IgD-negative memory B cell (primary cell): Measurements from ENCODE around the gene ANHX. TPM values are rescaled to one million over a fixed set of nuclear protein-coding genes. Genes with fewer than 3 reads are reported as not detected.
A peak's percentile ranks its signal among the peaks of the same experiment; 100 is the strongest.
"Not testable (repeated sequence)": the region's sequence is repeated elsewhere in the genome, so short reads cannot be mapped to it uniquely, and the experiment has no call there.

Experiments
- H3K27ac Mint-ChIP-seq, 3 donors: one replicate each; pipeline ENCODE4 v1.8.0; 2020 to 2022; ENCODE audit warnings: mild to moderate bottlenecking in 3 of 3, mixed read lengths in 3 of 3, moderate library complexity in 1 of 3
- H3K27me3 Mint-ChIP-seq: one replicate; pipeline ENCODE4 v1.8.0; 2021; ENCODE audit warnings: mixed read lengths
- H3K36me3 Mint-ChIP-seq: one replicate; pipeline ENCODE4 v1.8.0; 2020; ENCODE audit warnings: mild to moderate bottlenecking, mixed read lengths
- H3K4me1 Mint-ChIP-seq, 3 donors: one replicate each; pipeline ENCODE4 v1.8.0; 2020 to 2022; ENCODE audit warnings: mixed read lengths in 3 of 3, mild to moderate bottlenecking in 1 of 3
- H3K4me3 Mint-ChIP-seq, 4 donors: one replicate each; pipeline ENCODE4 v1.8.0; 2020 to 2022; ENCODE audit warnings: mild to moderate bottlenecking in 4 of 4, mixed read lengths in 4 of 4, moderate library complexity in 3 of 4
- H3K9me3 Mint-ChIP-seq, 3 donors: one replicate each; pipeline ENCODE4 v1.8.0; 2020 to 2021; ENCODE audit warnings: mixed read lengths in 3 of 3, mild to moderate bottlenecking in 1 of 3
- polyA plus RNA-seq: library from polyadenylated mRNA; unstranded; fragments of 300-500 nt; fragmentation: Illumina TruSeq; gene quantifications from one replicate; pipeline ENCODE4 v1.2.3, GENCODE V29; 2021

The ANHX gene
- polyA plus RNA-seq, result not detected

GRCh38 chr12:133235401-133236112 lies at the start of gene ANHX:
Gene ANHX, minus strand, starts transcription at chr12:133235877. Its CDS starts 1,521 bp downstream, at chr12:133234356.
- Mint-ChIP-seq H3K4me1 (no peaks in the 10 kb centered on the region), H3K27me3 (peaks cover 2% of the 10 kb centered on the region), H3K27ac (no peak within 1 kb of the TSS), H3K4me3 (no peak within 1 kb of the TSS), H3K9me3 (peaks cover 3 to 9% (median 5%) of the 10 kb centered on the region in 3 donors), H3K36me3 (no peaks in the 10 kb centered on the region)

GRCh38 chr12:133264668-133265067 lies 29.0 kb upstream of the ANHX start:
- H3K36me3 Mint-ChIP-seq, H3K27ac Mint-ChIP-seq, H3K9me3 Mint-ChIP-seq, H3K27me3 Mint-ChIP-seq, H3K4me1 Mint-ChIP-seq, H3K4me3 Mint-ChIP-seq: not testable (repeated sequence)

GRCh38 chr12:133264173-133264572 lies 28.5 kb upstream of the ANHX start:
- no peak overlapping the region for H3K27ac Mint-ChIP-seq
- no peaks in the 10 kb centered on the region for H3K36me3 Mint-ChIP-seq
- H3K4me3 Mint-ChIP-seq, result no peak overlapping the region
- no peaks in the 10 kb centered on the region for H3K27me3 Mint-ChIP-seq
- H3K9me3 Mint-ChIP-seq, result peaks cover 0 to 2% (median 0%) of the 10 kb centered on the region in 3 donors
- H3K4me1 Mint-ChIP-seq, result no peaks in the 10 kb centered on the region

GRCh38 chr12:133256321-133256720 lies 20.6 kb upstream of the ANHX start:
- H3K9me3 Mint-ChIP-seq, result peaks cover 10 to 29% (median 12%) of the 10 kb centered on the region in 3 donors
- H3K36me3 Mint-ChIP-seq, result no peaks in the 10 kb centered on the region
- peaks cover 0 to 6% (median 2%) of the 10 kb centered on the region in 3 donors for H3K4me1 Mint-ChIP-seq
- no peak overlapping the region for H3K27ac Mint-ChIP-seq
- H3K4me3 Mint-ChIP-seq, result no peak overlapping the region
- no peaks in the 10 kb centered on the region for H3K27me3 Mint-ChIP-seq

GRCh38 chr12:133255833-133256232 lies 20.2 kb upstream of the ANHX start:
- not testable (repeated sequence) for H3K27me3 Mint-ChIP-seq, H3K27ac Mint-ChIP-seq, H3K4me3 Mint-ChIP-seq, H3K36me3 Mint-ChIP-seq, H3K4me1 Mint-ChIP-seq
- H3K9me3 Mint-ChIP-seq, result peaks cover 10 to 33% (median 12%) of the 10 kb centered on the region in 3 donors

GRCh38 chr12:133251732-133252131 lies 16.1 kb upstream of the ANHX start:
- H3K4me3 Mint-ChIP-seq, result no peak overlapping the region
- H3K27ac Mint-ChIP-seq, result no peak overlapping the region
- H3K36me3 Mint-ChIP-seq, result no peaks in the 10 kb centered on the region
- peaks cover 12 to 40% (median 19%) of the 10 kb centered on the region in 3 donors for H3K9me3 Mint-ChIP-seq
- peaks cover 0 to 6% (median 2%) of the 10 kb centered on the region in 3 donors for H3K4me1 Mint-ChIP-seq
- H3K27me3 Mint-ChIP-seq, result no peaks in the 10 kb centered on the region

- H3K36me3 Mint-ChIP-seq, result no peaks in the 10 kb centered on the region
- H3K27ac Mint-ChIP-seq, result no peak overlapping the region
- H3K4me1 Mint-ChIP-seq, result no peaks in the 10 kb centered on the region
- H3K27me3 Mint-ChIP-seq, result peaks cover 2% of the 10 kb centered on the region
- H3K4me3 Mint-ChIP-seq, result no peak overlapping the region
- H3K9me3 Mint-ChIP-seq, result peaks cover 4 to 9% (median 7%) of the 10 kb centered on the region in 3 donors
Observed at GRCh38 chr12:133236556-133236955, 879 bp upstream of the ANHX start.

- H3K9me3 Mint-ChIP-seq, result peaks cover 3 to 9% (median 7%) of the 10 kb centered on the region in 3 donors
- no peak overlapping the region for H3K27ac Mint-ChIP-seq
- no peak overlapping the region for H3K4me3 Mint-ChIP-seq
- no peaks in the 10 kb centered on the region for H3K4me1 Mint-ChIP-seq
- no peaks in the 10 kb centered on the region for H3K36me3 Mint-ChIP-seq
- peaks cover 2% of the 10 kb centered on the region for H3K27me3 Mint-ChIP-seq
Observed at GRCh38 chr12:133236144-133236543, 467 bp upstream of the ANHX start.

- H3K4me3 Mint-ChIP-seq, result no peak overlapping the region
- peaks cover 2% of the 10 kb centered on the region for H3K27me3 Mint-ChIP-seq
- no peaks in the 10 kb centered on the region for H3K36me3 Mint-ChIP-seq
- H3K4me1 Mint-ChIP-seq, result no peaks in the 10 kb centered on the region
- H3K27ac Mint-ChIP-seq, result no peak overlapping the region
- H3K9me3 Mint-ChIP-seq, result peaks cover 5 to 9% (median 5%) of the 10 kb centered on the region in 3 donors
Observed at GRCh38 chr12:133234971-133235370, 706 bp downstream of the ANHX start.

GRCh38 chr12:133233993-133234564 lies 1.6 kb downstream of the ANHX start:
- Mint-ChIP-seq H3K36me3 (no peaks in the 10 kb centered on the region), H3K27ac (no peak overlapping the region), H3K27me3 (peaks cover 2% of the 10 kb centered on the region), H3K4me3 (no peak overlapping the region), H3K9me3 (peaks cover 5 to 9% (median 5%) of the 10 kb centered on the region in 3 donors), H3K4me1 (no peaks in the 10 kb centered on the region)

- no peak overlapping the region for H3K4me3 Mint-ChIP-seq
- peaks cover 5% of the 10 kb centered on the region for H3K36me3 Mint-ChIP-seq
- H3K4me1 Mint-ChIP-seq, result no peaks in the 10 kb centered on the region
- peaks cover 7 to 10% (median 9%) of the 10 kb centered on the region in 3 donors for H3K9me3 Mint-ChIP-seq
- peak overlapping the region in 1 of 3 donors; percentile 84 for H3K27ac Mint-ChIP-seq
- H3K27me3 Mint-ChIP-seq, result peaks cover 3% of the 10 kb centered on the region
Observed at GRCh38 chr12:133233006-133233405, 2.7 kb downstream of the ANHX start.

- Mint-ChIP-seq H3K4me3 (no peak overlapping the region), H3K36me3 (peaks cover 5% of the 10 kb centered on the region), H3K9me3 (peaks cover 7 to 10% (median 9%) of the 10 kb centered on the region in 3 donors), H3K27ac (no peak overlapping the region), H3K4me1 (no peaks in the 10 kb centered on the region), H3K27me3 (peaks cover 3% of the 10 kb centered on the region)
Observed at GRCh38 chr12:133231001-133231400, 4.7 kb downstream of the ANHX start.

- peaks cover 1% of the 10 kb centered on the region for H3K27me3 Mint-ChIP-seq
- H3K9me3 Mint-ChIP-seq, result peaks cover 3 to 17% (median 5%) of the 10 kb centered on the region in 3 donors
- H3K36me3 Mint-ChIP-seq, result peaks cover 5% of the 10 kb centered on the region
- H3K4me1 Mint-ChIP-seq, result no peaks in the 10 kb centered on the region
- H3K4me3 Mint-ChIP-seq, result no peak overlapping the region
- no peak overlapping the region for H3K27ac Mint-ChIP-seq
Observed at GRCh38 chr12:133227281-133227852, 8.3 kb downstream of the ANHX start.

GRCh38 chr12:133226690-133227089 lies 9.0 kb downstream of the ANHX start:
- Mint-ChIP-seq H3K27ac (no peak overlapping the region), H3K4me3 (no peak overlapping the region), H3K27me3 (peaks cover 1% of the 10 kb centered on the region), H3K4me1 (no peaks in the 10 kb centered on the region), H3K9me3 (peaks cover 0 to 17% (median 5%) of the 10 kb centered on the region in 3 donors), H3K36me3 (peaks cover 5% of the 10 kb centered on the region)

- H3K36me3 Mint-ChIP-seq, result peaks cover 5% of the 10 kb centered on the region
- peaks cover 1% of the 10 kb centered on the region for H3K27me3 Mint-ChIP-seq
- H3K4me3 Mint-ChIP-seq, result no peak overlapping the region
- H3K27ac Mint-ChIP-seq, result no peak overlapping the region
- no peaks in the 10 kb centered on the region for H3K4me1 Mint-ChIP-seq
- peaks cover 0 to 20% (median 5%) of the 10 kb centered on the region in 3 donors for H3K9me3 Mint-ChIP-seq
Observed at GRCh38 chr12:133225527-133225926, 10.2 kb downstream of the ANHX start.
